Myocyte (in vitro differentiated cells): ENCODE data around the gene CNGA3. TPM values are rescaled to one million over a fixed set of nuclear protein-coding genes. Genes with fewer than 3 reads are reported as not detected.

Experiments
- DNase-seq: peaks from one replicate; pipeline ENCODE4 v3.0.0-alpha.2; 2012; ENCODE audit warnings: low read depth
- total RNA-seq: library from RNA; depleted of rRNA; stranded (reverse); fragments of >200 nt; gene quantifications from 2 replicates; pipeline ENCODE4 v1.2.3, GENCODE V29; 2014

Gene CNGA3
- total RNA-seq, 1 donor from 2014 or later: not detected

DNA sequence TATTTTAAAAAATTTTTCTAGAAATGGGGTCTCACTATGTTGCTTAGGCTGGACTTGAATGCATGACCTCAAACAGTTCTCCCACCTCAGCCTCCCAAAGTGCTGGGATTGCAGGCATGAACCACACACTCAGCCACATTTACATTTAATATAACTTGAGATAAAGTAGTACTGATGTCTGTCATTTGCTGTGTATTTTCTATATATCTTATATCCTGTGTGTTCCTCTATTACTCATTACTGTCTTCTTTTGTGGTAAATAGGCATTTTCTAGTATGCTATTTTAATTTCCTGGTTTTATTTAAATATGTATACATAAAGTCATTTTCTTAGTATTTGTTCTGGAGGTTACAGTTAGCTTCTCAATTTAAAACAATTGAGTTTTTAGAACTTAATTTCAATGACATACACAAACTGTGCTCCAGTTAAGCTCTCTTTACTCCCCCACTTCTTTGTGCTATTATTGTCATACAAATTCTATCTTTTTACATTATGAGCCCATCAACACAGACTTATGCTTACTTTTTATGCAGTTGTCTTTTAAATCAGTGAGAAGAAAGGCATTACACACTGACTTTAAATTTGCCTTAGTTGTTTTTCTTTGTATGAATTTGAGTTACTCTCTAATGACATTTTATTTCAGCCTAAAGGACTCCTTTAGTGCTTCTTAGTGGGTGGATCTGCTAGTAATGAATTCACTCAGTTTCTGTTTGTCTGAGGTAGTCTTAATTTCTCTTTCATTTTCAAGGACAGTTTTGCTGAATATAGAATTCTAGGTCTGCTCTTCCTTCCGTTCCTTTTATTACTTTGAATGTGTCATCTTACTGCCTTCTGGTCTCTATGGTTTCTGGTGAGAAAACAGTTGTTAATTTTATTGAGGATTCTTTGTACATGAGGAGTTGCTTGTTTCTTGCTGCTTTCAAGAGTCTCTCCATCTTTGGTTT lies 92.2 kb downstream of the CNGA3 start:
- no peak for DNase-seq

DNA sequence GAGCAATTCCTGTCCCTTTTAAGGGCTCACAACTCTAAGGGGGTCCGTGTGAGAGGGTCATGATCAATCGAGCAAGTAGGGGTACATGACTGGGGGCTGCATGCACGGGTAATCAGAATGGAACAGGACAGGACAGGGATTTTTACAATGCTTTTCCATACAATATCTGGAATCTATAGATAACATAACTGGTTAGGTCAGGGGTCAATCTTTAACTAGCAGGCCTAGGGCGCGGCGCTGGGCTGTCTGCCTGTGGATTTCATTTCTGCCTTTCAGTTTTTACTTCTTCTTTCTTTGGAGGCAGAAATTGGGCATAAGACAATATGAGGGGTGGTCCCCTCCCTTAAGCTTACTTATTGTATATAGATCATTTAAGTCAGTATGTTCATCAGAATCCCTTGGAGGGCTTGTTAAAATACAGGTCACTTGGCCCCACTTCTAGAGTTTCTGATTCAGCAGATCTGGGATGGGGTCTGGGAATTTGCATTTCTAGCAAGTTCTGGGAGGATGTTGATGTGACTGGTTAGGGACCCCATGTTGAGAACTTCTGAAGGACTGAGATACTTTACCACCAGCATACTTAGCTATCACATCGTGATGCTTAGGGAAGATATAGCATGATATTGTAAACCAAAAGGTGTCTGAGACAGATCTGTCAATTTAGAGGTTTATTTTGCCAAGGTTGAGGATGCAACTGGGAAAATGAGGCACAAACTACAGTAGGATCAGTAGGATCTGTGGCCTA lies 95.6 kb downstream of the CNGA3 start:
- no peak for DNase-seq

DNA sequence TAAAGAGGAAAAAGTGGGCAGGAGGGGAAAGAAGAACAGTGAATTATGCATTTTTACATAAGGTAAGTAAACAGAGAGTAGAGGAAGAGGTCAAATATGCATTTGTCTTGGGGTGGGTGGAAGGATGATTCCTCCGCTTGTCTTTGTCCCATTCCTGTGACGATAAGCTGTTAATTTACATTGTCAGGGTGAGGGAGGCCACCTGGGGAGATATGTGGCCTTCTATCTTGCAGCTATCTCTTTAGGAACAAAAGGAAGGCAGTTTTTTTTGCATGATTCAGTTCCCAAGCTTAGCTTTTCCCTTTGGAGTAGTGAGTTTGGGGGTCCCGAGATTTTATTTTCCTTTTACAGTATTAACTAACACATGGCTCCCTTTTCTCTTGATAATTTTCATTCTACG lies 96.2 kb downstream of the CNGA3 start:
- DNase-seq: no peak

DNA sequence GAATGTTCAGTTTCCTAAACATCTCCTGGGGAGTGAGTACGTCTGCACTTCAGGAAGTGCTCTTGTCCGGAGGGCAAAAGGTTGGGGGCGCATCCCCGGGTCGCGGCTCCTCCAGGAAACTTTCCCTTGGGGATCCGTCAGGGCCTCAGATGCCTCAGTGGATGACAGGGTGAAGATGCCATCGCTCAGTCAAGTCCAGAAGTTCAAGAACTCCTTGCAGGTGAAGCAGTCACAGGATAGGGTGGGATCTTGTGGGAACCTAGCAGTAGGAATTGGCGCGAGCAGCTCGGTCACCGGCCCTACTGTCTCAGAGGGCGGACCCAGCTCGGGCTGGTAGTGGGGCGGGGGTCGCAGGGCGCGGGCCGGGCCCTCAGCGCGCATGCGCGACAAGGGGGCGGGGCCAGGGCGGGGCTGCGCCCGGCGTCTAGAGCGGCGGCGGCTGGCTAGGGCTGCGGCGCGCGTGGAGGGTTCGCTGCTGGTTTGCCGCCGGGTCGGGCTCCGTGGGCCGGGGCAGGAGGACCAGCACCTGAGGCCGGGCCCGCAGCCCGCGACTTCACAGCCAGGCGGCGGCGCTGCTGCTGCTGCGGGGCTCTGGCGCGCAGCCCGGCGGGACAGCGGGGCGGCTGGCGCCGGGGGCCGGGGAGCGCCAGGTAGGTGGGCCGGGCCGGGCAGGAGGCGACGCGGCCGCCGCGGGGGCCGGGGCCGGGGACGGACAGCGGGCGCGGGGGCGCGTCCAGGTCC lies 98.3 kb downstream of the CNGA3 start, which contains the start of gene INPP4A:
TSS of gene INPP4A (plus strand) at position 423 of the 741 bp plus-strand sequence. CDS start 75,191 bp downstream, outside the sequence.
- peak; percentile 80 for DNase-seq

DNA sequence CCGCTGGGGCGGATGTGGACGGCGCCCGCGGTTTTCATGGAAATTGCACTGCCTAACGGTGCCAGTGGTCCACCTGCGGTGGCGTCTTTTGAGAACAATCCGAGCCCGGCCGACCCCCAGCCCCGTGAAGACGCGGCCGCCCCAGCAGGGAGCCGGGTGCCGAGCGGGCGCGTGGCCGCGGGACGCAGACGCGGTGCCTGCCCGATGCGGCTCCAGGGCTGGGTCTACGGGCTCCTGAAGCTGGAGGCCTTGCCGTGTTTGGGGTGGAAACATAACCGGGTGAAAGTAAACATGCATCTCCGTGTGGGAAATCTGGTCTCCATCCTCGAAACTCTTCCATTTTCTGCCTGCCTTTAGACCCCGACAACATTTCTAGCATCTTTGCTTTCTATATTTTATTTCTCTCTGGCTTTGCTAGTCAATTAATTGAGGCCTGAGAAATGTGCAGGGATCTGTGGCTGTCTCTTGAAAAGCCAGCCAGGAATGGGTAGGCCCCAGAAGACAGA lies 99.0 kb downstream of the CNGA3 start:
- DNase-seq: no peak

DNA sequence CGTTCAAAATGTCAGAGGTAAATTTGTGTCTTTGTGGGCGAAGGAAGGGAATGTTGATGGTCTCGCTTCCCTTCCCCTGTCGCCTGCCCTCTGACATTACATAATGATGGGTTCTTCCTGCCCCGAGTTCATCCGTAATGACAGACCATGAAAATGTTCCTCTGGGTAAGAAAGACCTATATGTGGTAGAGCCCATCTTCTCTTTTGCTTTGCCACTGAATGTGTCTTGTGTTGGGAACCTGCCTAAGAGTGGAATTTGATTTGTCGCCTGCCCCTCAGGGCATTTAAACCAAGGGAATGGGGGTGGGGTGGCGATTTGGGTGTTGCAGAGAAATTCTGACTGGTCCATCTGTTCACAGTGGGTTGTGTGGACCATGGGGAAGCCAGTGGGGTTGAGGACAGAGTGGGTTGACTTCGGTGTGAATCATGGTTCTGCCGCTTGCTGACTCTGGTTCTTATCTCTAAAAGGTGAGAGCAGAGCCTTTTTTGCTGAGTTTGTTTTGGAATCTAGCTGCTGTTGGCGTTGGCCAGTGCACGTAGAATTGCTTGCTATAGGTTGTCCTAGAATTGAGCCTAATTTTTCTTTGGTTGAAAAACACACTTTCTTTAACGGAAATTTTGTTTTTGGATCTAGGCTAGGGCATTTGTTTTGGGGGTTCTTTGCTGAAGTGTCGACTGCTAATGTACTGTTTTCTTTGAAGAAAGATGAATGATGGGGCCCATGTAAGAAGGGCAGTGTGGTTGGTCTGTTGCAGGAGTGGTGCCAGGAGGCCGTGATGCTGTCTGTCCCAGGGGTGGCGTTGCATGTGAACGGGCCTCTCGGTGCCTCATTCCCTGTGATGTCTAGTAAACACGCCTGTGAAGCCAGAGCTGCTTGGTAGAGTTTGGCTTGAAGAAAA lies 99.7 kb downstream of the CNGA3 start:
- no peak for DNase-seq

DNA sequence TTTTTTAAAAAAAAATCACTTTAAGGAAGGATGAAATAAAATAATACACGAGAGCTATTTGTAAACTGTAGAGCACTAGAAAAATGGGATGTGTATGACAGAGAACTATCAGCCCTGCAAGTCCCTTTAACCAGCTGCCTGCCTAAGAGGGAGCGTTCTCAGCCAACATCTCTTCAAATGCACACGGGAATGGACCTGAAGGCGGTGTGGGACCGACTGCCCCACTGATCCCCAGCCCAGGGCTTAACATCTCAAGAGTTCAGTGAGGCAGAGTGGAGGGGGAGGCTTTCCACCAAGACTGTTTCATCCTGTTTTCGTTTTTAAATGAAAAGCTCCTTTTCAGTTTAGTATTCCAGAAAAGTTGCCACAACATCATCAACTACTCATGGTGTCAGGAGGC lies 100.6 kb downstream of the CNGA3 start:
- no peak for DNase-seq

Other genes with a start within 250 kb of the CNGA3 start
- gene INPP4A, start 98.4 kb downstream of the CNGA3 start, total RNA-seq: 21.7 and 22.0 TPM in 2 replicates